ENCODE measurements around the gene RASGRP1.

- TF ChIP-seq GATA2 (IDR thresholded peaks at IDR 0.05; ENCODE audit: low read depth, low read length) (no peak), GATA3 (IDR thresholded peaks at IDR 0.05; ENCODE audit: low read depth, low read length) (no peak)
Observed at GRCh38 chr15:38455092-38455491, 109.5 kb downstream of the RASGRP1 start.
